Activated naive CD4-positive, alpha-beta T cell treated with anti-CD3 and anti-CD28 coated beads, Interleukin-2, amount 50 U/mL, for 16 hours (primary cell): ENCODE data around the gene FBLIM1.
"Not testable (repeated sequence)": the region's sequence is repeated elsewhere in the genome, so short reads cannot be mapped to it uniquely, and the experiment has no call there.

Experiments
- DNase-seq: peaks from one replicate; pipeline ENCODE4 v3.0.0-alpha.2; 2020

FBLIM1 gene

DNA sequence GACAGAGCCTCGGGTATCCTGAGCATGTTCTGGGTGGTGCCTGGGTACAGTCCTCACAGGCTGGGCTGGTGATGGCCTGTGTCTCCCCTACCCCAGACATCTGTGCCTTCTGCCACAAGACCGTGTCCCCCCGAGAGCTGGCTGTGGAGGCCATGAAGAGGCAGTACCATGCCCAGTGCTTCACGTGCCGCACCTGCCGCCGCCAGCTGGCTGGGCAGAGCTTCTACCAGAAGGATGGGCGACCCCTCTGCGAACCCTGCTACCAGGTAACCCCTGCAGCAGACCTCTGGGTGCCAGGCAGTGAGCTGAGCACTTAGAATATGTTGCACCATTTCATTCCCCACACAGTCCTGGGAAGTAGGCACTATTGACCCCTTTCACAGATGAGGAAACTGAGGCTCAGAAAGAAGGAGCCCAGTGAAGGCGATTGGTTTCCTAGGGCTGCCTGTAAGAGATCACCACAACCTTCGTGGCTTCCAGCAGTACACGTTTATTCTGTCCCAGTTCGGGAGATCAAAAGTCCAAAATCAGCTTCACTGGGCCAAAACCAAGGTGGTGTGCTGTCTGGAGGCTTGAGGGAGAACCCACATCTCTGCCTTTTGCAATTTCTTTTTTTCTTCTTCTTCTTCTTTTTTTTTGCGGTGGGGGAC lies 11.8 kb downstream of the FBLIM1 start:
- no peak for DNase-seq

DNA sequence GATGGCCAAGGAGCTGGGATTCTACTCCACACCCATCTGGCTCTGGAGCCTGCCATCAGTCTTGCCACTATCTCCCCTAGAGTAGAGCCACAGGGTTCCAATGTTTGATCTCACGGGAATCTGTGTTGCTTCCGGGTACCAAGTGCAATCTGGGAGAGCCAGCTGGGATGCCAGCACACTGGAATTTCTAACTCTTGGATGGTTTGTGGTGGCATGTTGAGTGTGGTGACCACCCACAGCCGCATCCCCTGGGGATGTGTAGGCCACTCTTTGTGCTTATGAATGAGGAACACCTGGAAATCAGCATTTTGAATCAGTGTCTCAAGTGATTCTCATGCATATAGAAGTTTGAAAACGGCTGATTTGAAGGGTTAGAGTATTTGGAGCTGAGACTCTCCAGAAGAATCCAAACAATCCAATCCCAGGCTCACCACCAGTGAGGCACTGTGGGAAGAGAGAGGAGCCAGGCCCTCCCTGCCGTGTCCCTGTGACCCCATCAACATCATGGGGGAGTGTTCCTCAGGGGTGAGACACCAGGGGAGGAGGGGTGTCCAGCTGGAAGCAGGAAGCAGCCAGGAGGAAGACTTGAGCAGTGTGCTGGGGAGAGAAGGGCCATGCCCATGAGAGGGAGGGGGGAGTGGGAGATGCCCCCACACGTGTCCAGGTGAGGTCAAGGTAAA lies 13.4 kb downstream of the FBLIM1 start:
- DNase-seq, result no peak

DNA sequence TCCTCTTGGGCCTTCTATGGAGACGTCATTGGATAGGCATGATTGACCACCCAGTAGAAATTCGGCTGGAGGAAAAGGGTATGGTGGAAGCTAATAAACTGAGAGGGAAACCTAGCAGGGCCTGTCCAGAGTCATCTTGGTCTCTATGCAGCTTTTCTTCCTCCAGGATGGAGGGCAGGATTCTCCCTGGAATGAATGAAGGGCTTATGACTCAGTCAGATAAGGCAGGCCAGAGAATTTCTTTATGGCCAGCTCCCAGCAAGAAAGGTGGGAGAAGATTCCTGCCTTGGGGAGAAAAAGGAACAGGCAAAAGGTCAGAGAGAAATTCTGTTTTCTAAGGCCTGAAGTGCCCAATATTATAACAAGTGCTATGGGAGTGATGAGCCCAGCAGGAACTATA lies 17.1 kb downstream of the FBLIM1 start:
- DNase-seq, result no peak

DNA sequence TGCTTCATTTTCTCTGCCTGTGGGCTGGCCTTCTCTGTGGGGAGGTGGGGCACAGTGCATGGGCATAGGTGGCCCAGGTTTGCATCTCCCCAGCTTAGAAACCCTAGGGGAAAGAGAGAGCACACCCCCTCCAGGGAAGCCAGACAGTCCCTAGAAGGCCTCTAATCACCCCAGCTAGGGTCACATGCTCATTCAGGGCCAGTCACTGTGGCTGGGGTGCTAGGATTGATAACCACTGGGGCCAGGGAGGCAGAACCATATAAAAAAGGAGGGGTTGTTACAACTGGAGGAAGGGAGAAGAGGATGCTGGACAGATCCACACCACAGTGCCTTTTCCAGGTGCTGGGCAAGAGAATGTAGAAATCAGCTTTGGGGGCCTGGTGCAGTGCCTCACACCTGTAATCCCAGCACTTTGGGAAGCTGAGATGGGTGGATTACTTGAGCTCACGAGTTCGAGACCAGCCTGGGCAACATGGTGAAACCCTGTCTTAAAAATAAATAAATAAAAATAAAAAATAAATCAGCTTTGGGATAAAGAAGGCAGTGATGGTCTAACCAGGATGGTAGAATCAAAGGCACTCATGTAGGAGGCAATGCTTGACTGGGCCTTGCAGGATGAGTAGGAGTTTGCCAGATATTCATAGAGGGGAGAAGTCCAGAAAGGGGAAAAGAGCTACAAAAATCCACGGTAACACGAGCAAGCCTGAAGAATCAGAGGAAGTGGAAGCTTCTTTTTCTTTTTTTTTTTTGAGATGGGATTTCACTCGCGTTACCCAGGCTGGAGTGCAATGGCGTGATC lies 19.5 kb downstream of the FBLIM1 start:
- DNase-seq, result no peak

DNA sequence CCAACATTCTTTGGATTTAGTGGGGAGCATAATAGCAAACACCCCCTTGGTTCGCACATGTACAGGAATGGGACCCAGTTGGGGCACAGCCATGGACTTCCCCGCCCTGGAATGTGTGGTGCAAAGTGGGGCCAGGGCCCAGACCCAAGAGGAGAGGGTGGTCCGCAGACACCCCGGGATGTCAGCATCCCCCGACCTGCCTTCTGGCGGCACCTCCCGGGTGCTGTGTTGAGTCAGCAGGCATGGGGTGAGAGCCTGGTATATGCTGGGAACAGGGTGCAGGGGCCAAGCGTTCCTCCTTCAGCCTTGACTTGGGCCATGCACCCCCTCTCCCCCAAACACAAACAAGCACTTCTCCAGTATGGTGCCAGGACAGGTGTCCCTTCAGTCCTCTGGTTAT lies 27.1 kb downstream of the FBLIM1 start:
- no peak for DNase-seq

DNA sequence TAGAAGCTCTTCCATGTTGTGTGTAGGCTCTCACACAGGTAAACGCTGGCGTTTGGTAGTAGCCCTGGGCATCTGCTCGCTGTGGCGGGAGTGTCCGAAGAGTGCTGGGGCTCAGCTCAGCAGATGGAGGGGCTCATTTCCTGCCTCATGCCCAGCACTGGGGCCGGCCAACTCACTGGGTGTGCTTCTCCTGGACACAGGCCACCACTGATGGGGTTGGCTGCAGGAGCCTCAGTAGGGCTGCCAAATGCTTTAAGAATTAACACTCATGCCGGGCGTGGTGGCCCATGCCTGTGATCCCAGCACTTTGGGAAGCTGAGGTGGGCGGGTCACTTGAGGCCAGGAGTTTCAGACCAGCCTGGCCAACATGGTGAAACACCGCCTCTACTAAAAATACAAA lies 28.0 kb downstream of the FBLIM1 start:
- DNase-seq, result no peak

DNA sequence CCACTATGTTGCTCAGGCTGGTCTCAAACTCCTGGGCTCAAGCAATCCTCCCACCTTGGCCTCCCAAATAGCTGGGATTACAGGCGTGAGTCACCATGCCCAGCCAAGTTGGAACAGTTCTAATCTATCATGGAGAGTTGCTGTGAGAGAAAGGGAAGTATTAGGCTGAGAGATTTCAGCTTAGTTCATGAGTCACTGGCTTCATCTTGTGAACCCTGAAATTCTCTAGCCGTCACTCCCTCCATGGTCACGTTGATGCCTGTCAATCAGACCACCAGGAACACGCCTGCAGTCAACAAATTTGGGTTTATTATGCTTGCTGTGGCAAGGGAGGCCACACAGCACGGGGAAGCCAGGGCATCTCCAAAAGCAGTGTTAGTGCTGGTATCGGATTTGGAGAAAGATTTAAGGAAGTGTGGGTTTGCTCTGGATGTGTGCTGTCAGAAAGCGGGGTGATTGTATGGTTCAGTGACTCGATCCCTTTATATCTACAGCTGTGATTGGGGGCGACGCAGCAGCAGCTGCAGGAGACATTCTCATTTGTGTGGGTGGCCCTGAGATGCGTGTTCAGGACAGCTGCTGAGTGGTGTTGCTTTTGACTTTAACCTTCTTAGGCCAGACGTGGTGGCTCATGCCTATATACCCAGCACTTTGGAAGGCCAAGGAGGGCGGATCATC lies 30.2 kb downstream of the FBLIM1 start:
- no peak for DNase-seq

DNA sequence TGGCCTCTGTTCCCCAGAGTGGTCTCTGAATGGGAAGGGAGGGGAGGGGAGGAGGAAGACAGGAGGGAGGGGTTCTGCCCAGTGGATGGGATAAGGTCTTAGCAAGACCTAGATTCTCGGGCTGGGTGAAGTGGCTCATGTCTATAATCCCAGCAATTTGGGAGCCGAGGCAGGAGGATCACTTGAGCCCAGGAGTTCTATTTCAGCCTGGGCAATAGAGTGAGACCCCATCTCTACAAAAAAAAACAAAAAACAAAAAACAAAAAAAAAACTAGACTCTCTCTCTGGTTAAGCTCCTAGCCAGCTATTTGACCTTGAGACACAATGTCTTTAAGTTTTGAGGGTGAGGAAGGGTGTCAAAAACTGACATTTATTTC lies 37.5 kb downstream of the FBLIM1 start:
- DNase-seq, result no peak

DNA sequence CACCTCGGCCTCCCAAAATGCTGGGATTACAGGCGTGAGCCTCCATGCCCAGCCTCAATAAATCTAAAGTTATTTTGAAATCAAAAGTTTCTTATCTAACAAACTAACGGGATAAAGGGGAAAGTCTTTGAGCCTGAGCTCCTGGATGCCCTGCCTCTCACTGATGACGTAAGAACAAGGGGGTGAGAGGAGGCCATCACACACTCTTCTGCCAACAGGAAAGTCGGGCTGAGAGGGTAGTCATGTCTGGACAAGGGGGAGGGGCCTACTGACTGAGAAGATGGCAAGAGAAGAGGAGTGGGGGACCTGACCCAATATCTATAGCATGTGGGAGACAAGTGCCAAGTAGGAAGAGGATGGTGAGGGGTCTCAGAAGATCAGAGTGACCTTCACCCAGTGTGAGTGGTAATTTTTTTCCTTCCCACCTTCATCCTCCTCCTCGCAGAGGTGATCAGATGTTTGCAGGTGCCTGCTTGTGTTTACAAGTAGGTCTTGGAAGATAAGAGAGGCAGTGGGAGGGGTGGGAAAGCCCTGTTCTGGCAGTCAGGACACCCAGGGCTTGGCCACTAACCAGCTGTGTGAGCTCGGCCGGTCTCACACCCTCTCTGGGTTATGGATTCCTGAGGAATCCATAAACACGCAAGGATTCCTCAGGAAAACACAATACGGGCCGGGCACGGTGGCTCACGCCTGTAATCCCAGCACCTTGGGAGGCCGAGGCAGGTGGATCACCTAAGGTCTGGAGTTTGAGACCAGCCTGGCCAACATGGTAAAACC lies 39.2 kb downstream of the FBLIM1 start:
- DNase-seq, result no peak

DNA sequence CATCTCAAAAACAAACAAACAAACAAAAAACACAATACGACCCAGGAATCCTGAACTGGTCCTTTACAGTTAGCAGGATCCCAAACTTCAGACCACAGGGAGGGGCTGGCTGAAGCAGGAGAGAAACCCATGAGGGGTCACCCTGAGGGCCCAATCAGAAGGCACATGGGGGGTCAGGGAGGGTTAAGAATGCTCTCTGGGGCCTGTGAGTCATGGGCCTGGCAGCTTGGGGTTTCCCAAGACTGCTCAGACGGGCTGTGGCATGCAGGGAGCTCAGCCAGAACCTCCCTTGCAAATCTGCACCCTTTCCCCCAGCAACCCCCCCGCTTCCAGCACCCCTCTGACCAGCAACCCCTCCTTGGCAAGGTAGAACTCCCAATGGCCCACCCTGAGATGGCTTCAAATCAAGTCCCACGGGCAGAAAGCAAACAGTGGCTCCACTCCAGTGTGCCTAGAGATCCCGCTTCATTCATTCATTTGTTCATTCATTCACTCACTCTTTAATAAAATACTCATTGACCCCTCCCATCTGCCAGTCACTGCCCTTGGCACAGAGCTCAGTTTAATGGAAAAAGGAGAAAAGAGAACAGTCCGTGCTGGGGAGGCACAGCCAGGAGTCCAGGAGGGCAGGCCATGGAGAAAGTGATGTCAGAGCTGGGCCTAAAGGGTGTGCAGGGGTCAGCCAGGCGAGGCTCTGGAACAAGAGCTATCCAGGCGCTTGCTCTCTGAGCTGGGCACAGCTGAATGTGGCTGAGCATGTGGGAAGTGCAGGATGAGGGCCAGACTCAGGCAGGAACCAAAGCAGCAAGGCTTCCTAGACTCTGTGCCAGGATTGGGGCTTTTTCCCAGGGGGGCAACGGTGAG lies 40.6 kb downstream of the FBLIM1 start:
- peak; percentile 21 for DNase-seq

DNA sequence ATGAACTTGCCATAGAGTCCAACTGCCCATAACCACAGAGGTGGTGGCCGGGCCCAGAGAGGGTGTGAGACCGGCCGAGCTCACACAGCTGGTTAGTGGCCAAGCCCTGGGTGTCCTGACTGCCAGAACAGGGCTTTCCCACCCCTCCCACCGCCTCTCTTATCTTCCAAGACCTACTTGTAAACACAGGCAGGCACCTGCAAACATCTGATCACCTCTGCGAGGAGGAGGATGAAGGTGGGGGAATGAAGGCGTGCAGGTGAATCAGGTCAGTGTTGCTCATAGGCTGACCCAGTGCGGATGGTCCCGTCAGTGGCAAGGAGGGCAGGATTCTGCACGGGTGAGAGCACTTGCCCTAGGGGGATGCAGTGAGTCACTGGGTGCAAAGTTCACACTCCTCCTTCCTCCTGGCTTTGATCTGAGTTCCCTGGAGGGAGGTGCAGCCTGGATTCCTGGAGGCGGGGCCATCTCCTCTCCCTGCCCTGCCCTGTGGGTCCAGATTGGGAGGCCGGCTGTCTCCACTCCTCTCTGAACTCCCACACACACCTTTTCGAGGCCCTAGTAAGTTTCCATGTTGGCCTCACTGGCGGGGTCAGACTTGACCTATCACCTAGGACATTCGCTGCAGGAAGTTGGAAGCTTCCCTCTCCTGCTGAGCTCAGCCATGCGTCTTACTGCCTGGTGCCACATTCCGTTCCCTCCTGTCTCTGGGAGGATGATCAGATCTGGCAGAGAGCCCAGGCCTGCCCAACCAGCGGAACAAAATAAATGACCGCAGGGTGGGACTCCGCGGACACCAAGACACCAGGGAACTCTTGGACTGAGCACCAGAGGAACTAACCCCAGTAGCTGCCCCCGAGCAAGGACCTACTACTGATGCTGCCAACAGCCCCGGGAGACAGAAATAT lies 41.6 kb downstream of the FBLIM1 start:
- no peak for DNase-seq

DNA sequence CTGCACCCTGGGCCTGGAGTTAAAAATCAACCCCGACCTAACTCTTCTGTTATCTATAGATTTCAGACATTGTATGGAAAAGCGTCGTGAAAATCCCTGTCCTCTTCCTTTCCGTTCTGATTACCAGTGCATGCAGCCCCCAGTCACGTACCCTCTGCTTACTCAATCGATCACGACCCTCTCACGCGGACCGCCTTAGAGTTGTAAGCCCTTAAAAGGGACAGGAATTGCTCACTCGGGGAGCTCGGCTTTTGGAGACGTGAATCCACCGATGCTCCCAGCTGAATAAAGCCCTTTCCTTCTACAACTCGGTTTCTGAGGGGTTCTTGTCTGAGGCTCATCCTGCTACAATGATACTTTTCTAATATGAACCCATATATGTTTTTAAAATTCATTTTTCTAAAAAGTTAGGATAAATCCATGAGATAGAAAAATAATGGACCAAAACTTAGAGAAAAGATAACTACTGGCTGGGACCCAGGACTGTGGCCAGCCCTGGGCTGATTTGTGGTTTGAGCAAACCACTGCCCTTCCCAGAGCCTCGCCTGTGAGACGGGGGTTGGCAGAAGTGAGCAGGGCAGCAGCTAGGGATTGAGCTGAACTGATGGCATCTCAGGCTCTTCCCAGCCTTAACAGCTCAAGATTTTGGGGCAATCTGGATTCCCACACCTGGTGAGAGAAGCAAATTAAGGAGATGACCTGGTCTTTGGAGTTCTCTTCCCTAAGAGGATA lies 43.8 kb downstream of the FBLIM1 start:
- no peak for DNase-seq

DNA sequence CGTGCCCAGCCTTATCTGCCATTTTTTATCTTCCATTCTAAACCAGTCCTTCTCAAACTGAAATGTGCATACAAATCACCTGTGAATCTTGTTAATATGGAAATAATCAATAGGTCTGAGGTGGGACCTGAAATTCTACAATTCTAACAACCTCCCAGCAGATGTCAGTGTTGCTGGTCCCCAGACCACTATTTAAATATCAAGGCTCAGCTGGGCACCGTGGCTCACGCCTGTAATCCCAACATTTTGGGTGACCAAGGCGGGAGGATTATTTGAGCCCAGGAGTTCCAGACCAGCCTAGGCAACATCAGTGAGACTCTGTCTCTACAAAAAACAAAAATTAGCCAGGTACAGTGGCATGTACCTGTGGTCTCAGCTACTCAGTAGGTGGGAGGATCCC lies 44.8 kb downstream of the FBLIM1 start:
- DNase-seq, result no peak

DNA sequence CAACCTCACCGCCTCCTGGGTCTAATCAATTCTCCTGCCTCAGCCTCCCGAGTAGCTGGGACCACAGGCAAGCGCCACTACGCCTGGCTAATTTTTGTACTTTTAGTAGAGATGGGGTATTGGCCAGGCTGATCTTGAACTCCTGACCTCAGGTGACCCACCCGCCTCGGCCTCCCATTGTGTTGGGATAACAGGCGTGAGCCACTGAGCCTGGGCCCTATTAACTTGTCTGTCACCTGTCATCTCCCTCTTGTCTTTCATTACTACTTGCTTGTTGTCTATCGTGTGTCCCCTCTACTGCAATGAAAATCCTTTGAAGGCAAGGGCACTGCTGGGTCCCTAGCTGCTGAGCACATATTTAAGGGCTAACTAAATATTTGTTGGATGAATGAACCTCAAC lies 45.5 kb downstream of the FBLIM1 start:
- no peak for DNase-seq

DNA sequence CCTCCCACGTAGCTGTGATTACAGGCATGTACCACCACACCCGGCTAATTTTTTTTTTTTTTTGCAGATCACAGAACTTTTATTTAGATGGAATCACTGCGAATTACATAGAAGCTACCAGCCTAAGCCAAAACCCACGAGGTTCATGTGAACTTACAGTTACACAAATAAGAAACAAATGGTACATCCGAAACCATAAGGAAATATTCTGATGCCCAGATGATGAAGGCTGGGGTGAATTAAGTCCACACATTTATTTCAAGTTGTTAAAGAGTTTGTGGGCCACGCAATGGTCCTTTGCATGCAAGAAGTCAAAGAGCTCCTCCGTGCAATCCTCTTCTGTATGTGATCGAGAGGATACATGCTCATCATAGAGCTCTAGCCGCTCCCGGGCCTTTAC lies 48.5 kb downstream of the FBLIM1 start:
- no peak for DNase-seq

DNA sequence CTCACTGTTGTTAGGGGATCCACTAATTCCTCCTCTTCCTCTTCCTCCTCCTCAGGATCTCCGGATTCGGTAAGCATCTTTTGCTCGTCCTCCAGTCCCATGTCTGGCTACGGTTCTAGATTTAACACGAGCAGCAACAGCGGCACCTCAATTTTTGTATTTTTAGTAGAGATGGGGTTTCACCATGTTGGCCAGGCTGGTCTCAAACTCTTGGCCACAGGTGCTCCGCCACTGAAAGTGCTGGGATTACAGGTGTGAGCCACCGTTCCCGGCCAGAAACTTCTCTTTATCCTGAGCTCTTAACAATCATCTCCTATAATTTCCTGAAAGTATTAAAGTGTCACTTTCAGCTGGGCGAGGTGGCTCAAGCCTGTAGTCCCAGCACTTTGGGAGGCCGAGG lies 49.0 kb downstream of the FBLIM1 start, which contains the start of gene UQCRHL:
Gene UQCRHL (minus strand): TSS at position 101 of the 400 bp plus-strand sequence. CDS start 0 bp downstream, at position 101.
- DNase-seq, result not testable (repeated sequence)

DNA sequence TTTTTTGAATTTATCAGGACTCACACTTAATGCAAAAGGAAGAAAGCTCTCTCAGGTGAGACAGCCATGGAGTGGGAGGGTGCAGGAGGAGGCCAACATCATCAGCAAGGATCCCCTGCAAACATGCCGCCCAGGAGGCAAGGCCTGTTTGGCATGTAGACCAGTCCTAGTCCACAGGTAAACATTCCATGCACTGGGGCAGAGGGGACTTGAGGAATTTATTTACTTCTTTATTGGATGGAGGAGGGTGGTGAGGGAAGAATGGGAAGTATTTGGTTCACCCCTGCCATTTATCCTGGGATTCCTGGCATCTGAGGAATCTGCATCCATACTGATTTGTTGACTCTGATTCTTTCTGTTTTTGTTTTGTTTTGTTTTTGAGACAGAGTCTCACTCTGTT lies 50.4 kb downstream of the FBLIM1 start:
- no peak for DNase-seq

DNA sequence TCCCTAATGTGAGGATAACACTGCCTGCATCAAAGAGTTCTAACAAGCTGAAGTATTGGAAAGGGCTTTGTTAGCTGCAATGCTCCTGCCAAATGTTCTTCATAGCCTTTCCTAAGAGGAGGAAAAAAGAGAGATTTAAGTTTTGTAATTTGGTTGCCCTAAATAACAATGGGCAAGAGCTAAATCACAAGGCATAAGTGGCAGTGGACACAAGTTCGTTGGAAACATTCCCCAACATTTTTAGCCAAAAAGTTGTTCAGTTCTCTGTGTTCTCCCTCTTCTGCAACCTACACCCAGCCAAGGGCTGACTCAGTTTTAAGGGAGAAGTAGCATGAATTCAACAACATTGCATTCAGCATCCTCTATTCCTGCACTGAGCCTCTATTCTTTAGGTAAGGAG lies 51.5 kb downstream of the FBLIM1 start:
- DNase-seq, result no peak

DNA sequence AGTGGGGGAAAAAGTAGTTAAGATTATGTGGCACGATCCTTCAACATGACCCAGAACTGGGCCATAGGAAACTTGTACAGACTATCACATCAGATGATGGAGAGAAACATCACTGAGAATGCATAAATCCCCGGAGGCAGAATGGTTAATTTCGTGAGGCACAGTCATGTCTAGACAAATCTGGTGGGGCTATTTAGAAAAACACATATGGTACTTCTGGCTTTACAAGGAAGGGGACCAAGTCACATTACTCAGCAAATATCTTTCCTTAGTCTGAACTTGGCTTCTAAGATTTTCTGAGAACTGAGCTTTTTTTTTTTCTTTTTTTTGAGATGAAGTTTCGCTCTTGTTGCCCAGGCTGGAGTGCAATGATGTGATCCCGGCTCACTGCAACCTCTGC lies 58.1 kb downstream of the FBLIM1 start:
- DNase-seq, result no peak

DNA sequence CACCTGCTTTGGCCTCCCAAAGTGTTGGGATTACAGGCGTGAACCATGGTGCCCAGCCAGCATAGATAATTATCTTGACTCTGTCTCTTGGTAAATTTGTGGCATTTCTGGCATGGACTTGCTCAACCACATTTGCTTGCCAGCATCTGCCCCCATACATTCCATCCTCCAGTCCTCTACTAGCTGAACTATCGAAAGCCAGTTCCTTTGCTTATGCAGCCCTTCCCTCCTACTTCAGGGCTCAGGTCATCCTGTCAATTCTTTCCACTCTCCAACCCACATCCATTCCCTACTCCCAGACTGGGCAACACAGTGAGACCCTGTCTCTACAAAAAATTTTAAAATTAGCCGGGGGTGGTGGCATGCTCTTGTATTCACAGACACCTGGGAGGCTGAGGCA lies 61.9 kb downstream of the FBLIM1 start:
- DNase-seq, result no peak
